Sigmoid colon (tissue), 4 donors: ENCODE results near the gene CNOT1.

Source experiments
- EP300 ChIP-seq, 4 donors: sonication (generic); formaldehyde crosslinking; IDR thresholded peaks; one replicate each; pipeline ENCODE4 v1.6.1; 2017; ENCODE audit warnings: antibody characterized with exemption in 4 of 4
- POLR2A ChIP-seq, 2 donors: fragments of 450-650 bp; IDR thresholded peaks; one replicate each; pipeline ENCODE4 v1.6.1; 2016; ENCODE audit warnings: antibody characterized with exemption in 2 of 2, mild to moderate bottlenecking in 2 of 2, moderate library complexity in 2 of 2
- TF ChIP-seq, protein P1 (sequence below), 4 experiments: fragments of 450-650 bp in 3 of 4; fragments of 200-600 bp in 1 of 4; IDR thresholded peaks; one replicate each; pipeline ENCODE4 v1.5.1; 2016 to 2019; ENCODE audit warnings: antibody characterized with exemption in 4 of 4, mild to moderate bottlenecking in 3 of 4, moderate library complexity in 2 of 4

DNA sequence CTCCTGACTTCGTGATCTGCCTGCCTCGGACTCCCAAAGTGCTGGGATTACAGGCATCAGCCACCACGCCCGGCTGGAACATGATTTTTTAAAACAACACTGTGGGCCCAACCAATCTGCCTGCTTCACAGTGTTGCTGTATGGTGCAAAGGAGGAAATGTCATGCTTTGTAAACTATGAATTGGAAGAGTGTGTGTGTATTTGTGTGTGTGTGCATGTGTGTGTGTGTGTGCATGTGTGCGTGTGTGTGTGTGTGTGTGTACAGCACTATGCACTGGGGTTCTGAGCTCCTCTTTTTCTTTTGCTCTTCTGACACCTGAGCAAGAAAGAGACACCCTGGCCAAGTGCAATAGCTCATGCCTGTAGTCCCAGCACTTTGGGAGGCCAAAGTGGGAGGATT lies 14.5 kb upstream of the CNOT1 start:
- TF ChIP-seq EP300 (IDR thresholded peaks at IDR 0.05) (no peak), POLR2A (IDR thresholded peaks at IDR 0.05) (no peak)
- TF ChIP-seq, protein P1, sequence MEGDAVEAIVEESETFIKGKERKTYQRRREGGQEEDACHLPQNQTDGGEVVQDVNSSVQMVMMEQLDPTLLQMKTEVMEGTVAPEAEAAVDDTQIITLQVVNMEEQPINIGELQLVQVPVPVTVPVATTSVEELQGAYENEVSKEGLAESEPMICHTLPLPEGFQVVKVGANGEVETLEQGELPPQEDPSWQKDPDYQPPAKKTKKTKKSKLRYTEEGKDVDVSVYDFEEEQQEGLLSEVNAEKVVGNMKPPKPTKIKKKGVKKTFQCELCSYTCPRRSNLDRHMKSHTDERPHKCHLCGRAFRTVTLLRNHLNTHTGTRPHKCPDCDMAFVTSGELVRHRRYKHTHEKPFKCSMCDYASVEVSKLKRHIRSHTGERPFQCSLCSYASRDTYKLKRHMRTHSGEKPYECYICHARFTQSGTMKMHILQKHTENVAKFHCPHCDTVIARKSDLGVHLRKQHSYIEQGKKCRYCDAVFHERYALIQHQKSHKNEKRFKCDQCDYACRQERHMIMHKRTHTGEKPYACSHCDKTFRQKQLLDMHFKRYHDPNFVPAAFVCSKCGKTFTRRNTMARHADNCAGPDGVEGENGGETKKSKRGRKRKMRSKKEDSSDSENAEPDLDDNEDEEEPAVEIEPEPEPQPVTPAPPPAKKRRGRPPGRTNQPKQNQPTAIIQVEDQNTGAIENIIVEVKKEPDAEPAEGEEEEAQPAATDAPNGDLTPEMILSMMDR (IDR thresholded peaks at IDR 0.05) = no peak
